ENCODE measurements around the gene IMPA2. TPM values are rescaled to one million over a fixed set of nuclear protein-coding genes. Genes with fewer than 3 reads are reported as not detected.

Gene IMPA2
- total RNA-seq, 1 donor from 2014 or later, result 54.2 TPM

GRCh38 chr18:11991021-11991795 is 9.9 kb downstream of the IMPA2 start:
- Histone ChIP-seq H3K9me3 (no peaks in the 10 kb centered on the region), H3K27ac (no peak overlapping the region), H3K4me3 (no peak overlapping the region), H3K4me1 (peaks cover 33% of the 10 kb centered on the region), H3K36me3 (no peaks in the 10 kb centered on the region), H3K27me3 (ENCODE audit: low read depth) (no peaks in the 10 kb centered on the region)
- ATAC-seq (no peak), DNase-seq (no peak)
- intact Hi-C loops (cut with DNase I), result no loop called here
- no peak for TF ChIP-seq CTCF (IDR thresholded peaks at IDR 0.05)

- TF ChIP-seq CTCF (IDR thresholded peaks at IDR 0.05), result no peak
- Histone ChIP-seq H3K36me3 (no peaks in the 10 kb centered on the region), H3K27me3 (ENCODE audit: low read depth) (no peaks in the 10 kb centered on the region), H3K9me3 (no peaks in the 10 kb centered on the region), H3K27ac (no peak overlapping the region), H3K4me3 (no peak overlapping the region), H3K4me1 (peaks cover 38% of the 10 kb centered on the region)
- intact Hi-C loops (cut with DNase I), result no loop called here
- peak; percentile 15 for DNase-seq
- no peak for ATAC-seq
Observed at GRCh38 chr18:11992096-11992790, 10.9 kb downstream of the IMPA2 start.

GRCh38 chr18:11993264-11993916 is 12.1 kb downstream of the IMPA2 start:
- intact Hi-C loops (cut with DNase I), result no loop called here
- H3K4me3 ChIP-seq, result no peak overlapping the region
- peak; percentile 44 for DNase-seq
- H3K36me3 ChIP-seq, result no peaks in the 10 kb centered on the region
- H3K27me3 ChIP-seq (ENCODE audit: low read depth), result no peaks in the 10 kb centered on the region
- H3K4me1 ChIP-seq, result peaks cover 38% of the 10 kb centered on the region
- no peaks in the 10 kb centered on the region for H3K9me3 ChIP-seq
- no peak for ATAC-seq
- TF ChIP-seq CTCF (IDR thresholded peaks at IDR 0.05), result no peak
- no peak overlapping the region for H3K27ac ChIP-seq

- Histone ChIP-seq H3K27me3 (ENCODE audit: low read depth) (no peaks in the 10 kb centered on the region), H3K36me3 (peaks cover 4% of the 10 kb centered on the region), H3K27ac (peak overlapping the region; percentile 59), H3K9me3 (no peaks in the 10 kb centered on the region), H3K4me3 (no peak overlapping the region), H3K4me1 (peaks cover 32% of the 10 kb centered on the region)
- intact Hi-C loops (cut with DNase I), result no loop called here
- no peak for TF ChIP-seq CTCF (IDR thresholded peaks at IDR 0.05)
- peak; percentile 66 to 71 for ATAC-seq
- DNase-seq, result peak; percentile 61
Observed at GRCh38 chr18:11994336-11994702, 13.0 kb downstream of the IMPA2 start.

- no peaks in the 10 kb centered on the region for H3K27me3 ChIP-seq (ENCODE audit: low read depth)
- H3K4me3 ChIP-seq, result no peak overlapping the region
- no peaks in the 10 kb centered on the region for H3K9me3 ChIP-seq
- peak overlapping the region; percentile 59 for H3K27ac ChIP-seq
- H3K36me3 ChIP-seq, result peaks cover 10% of the 10 kb centered on the region
- DNase-seq (peak; percentile 40), ATAC-seq (peak in 1 of 2 donors; percentile 55)
- no peak for TF ChIP-seq CTCF (IDR thresholded peaks at IDR 0.05)
- intact Hi-C loops (cut with DNase I), result loop anchor here (5.0 kb wide), 1 partner anchor 58 kb away; no protein-coding TSS in a partner anchor
- H3K4me1 ChIP-seq, result peaks cover 32% of the 10 kb centered on the region
Observed at GRCh38 chr18:11994703-11995444, 13.6 kb downstream of the IMPA2 start.
